Activated naive CD4-positive, alpha-beta T cell treated with anti-CD3 and anti-CD28 coated beads, Interleukin-2, amount 50 U/mL, for 24 hours (primary cell): ENCODE data around the gene LYPD1.

Source experiments
- H3K27ac Mint-ChIP-seq: one replicate; pipeline ENCODE4 v1.8.0; 2021; ENCODE audit warnings: mild to moderate bottlenecking, mixed read lengths
- H3K27me3 Mint-ChIP-seq: one replicate; pipeline ENCODE4 v1.8.0; 2021; ENCODE audit warnings: mixed read lengths
- H3K36me3 Mint-ChIP-seq: one replicate; pipeline ENCODE4 v1.8.0; 2021; ENCODE audit warnings: mixed read lengths
- H3K4me1 Mint-ChIP-seq: one replicate; pipeline ENCODE4 v1.8.0; 2021; ENCODE audit warnings: mixed read lengths
- H3K4me3 Mint-ChIP-seq: one replicate; pipeline ENCODE4 v1.8.0; 2021; ENCODE audit warnings: mild to moderate bottlenecking, mixed read lengths
- H3K9me3 Mint-ChIP-seq: one replicate; pipeline ENCODE4 v1.8.0; 2021; ENCODE audit warnings: mixed read lengths

LYPD1 gene

DNA sequence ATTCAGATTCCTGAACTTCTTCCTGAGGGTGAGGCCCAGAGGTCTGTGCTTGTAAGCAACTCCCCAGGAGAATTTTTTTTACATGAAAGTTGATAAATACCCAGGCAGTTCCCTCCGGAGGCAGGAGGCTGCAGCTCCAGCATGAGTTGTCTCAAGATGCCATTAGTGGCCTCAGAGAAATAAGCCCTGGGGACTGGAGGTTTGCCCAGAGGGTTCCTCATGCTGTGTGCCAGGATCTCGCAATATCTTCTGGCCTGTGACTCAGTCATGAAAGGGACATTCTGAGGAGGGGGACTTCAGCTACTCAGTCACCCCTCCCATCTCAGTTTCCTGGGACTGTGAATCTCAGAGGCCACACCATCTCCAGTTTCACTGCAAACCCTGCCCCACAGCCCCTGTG is 49.9 kb downstream of the LYPD1 start:
- Mint-ChIP-seq H3K4me1 (no peaks in the 10 kb centered on the region), H3K27me3 (peaks cover 1% of the 10 kb centered on the region), H3K9me3 (no peaks in the 10 kb centered on the region), H3K27ac (no peak overlapping the region), H3K36me3 (no peaks in the 10 kb centered on the region), H3K4me3 (no peak overlapping the region)

DNA sequence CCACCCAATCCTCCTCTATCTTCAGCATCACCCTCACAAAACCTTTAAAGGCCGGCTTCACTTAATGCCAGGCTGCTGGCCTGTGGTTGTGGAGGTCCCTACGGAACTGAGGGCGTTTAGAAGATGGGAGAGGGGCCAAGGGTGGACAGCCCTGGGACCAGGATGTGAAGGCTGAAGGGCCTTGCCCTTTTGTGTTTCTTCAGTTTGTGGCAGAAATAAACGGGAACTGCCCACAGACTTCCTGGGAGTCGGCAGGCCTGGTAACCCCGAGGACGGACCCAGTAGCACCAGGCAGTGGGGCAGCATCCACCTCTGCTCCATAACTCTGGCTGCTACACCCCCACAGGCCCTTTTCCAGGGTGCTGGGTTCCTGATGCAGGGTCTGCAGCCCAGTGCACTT is 51.3 kb downstream of the LYPD1 start:
- no peaks in the 10 kb centered on the region for H3K4me1 Mint-ChIP-seq
- no peaks in the 10 kb centered on the region for H3K9me3 Mint-ChIP-seq
- H3K27ac Mint-ChIP-seq: no peak overlapping the region
- H3K36me3 Mint-ChIP-seq: no peaks in the 10 kb centered on the region
- H3K4me3 Mint-ChIP-seq: no peak overlapping the region
- H3K27me3 Mint-ChIP-seq: peaks cover 1% of the 10 kb centered on the region

DNA sequence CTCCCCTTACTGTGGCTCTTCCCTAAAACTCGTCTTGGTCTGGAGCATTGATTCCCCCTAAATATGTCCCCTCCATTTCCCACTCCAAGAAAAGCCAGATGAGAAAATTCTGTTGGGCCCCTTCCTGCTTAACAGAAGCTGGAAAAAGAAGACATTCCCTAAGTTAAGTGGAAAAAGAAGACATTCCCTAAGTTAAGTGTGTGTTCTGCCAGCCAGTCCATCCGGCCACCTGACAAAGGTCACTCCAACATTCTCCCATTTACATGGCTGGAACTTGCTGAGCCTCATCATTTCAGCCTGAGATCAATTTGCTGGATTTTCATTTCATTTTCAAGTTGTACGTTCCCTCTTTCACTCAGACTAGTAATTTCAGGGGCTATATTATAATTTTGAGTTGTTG is 52.0 kb downstream of the LYPD1 start:
- H3K4me3 Mint-ChIP-seq: no peak overlapping the region
- no peaks in the 10 kb centered on the region for H3K36me3 Mint-ChIP-seq
- no peaks in the 10 kb centered on the region for H3K9me3 Mint-ChIP-seq
- no peaks in the 10 kb centered on the region for H3K4me1 Mint-ChIP-seq
- H3K27me3 Mint-ChIP-seq: peaks cover 1% of the 10 kb centered on the region
- H3K27ac Mint-ChIP-seq: no peak overlapping the region

GRCh38 chr2:132615329-132616085 is 54.5 kb downstream of the LYPD1 start:
- no peaks in the 10 kb centered on the region for H3K4me1 Mint-ChIP-seq
- no peaks in the 10 kb centered on the region for H3K9me3 Mint-ChIP-seq
- no peaks in the 10 kb centered on the region for H3K36me3 Mint-ChIP-seq
- H3K27ac Mint-ChIP-seq: no peak overlapping the region
- H3K27me3 Mint-ChIP-seq: peaks cover 1% of the 10 kb centered on the region
- no peak overlapping the region for H3K4me3 Mint-ChIP-seq

- Mint-ChIP-seq H3K4me3 (no peak overlapping the region), H3K27ac (no peak overlapping the region), H3K4me1 (no peaks in the 10 kb centered on the region), H3K36me3 (no peaks in the 10 kb centered on the region), H3K27me3 (no peaks in the 10 kb centered on the region), H3K9me3 (no peaks in the 10 kb centered on the region)
Observed at GRCh38 chr2:132611719-132612118, 58.3 kb downstream of the LYPD1 start.

GRCh38 chr2:132609101-132609890 is 60.7 kb downstream of the LYPD1 start:
- Mint-ChIP-seq H3K4me3 (no peak overlapping the region), H3K27ac (no peak overlapping the region), H3K27me3 (no peaks in the 10 kb centered on the region), H3K4me1 (no peaks in the 10 kb centered on the region), H3K36me3 (no peaks in the 10 kb centered on the region), H3K9me3 (no peaks in the 10 kb centered on the region)

GRCh38 chr2:132608311-132608710 is 61.7 kb downstream of the LYPD1 start:
- Mint-ChIP-seq H3K36me3 (no peaks in the 10 kb centered on the region), H3K27ac (no peak overlapping the region), H3K4me3 (no peak overlapping the region), H3K9me3 (no peaks in the 10 kb centered on the region), H3K27me3 (no peaks in the 10 kb centered on the region), H3K4me1 (no peaks in the 10 kb centered on the region)

DNA sequence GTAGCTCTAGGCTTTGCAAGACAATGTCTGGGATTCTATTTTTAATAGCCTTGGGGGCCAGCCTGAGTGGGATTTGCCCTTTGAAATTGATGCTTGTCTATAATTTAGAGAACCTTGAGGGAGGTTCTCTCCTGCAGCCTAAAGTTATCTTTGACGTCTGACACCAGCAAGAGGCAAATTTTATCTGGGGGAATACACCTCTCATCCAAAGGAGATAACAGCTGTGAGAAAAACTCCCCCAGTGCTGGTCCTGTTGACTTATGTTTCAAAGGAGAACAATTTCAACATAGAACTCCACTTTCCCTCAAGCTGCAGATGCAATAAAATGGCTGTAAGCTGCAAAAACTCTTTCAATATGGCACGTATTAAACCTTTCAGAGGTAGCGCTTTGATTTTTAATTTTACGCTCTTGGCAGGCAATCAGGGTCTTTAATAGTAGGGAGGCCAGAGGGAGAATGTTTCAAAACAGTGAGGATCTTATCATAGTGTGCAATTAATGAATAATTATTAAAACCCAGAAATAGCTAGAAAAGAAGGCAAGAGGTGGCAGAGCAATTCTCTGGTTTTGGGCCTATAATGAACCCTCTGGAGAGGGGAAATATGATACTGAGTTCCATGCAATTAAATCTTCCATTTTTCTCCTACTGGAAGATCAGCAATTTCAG is 62.4 kb downstream of the LYPD1 start:
- no peaks in the 10 kb centered on the region for H3K36me3 Mint-ChIP-seq
- H3K9me3 Mint-ChIP-seq: no peaks in the 10 kb centered on the region
- no peak overlapping the region for H3K27ac Mint-ChIP-seq
- H3K27me3 Mint-ChIP-seq: no peaks in the 10 kb centered on the region
- H3K4me1 Mint-ChIP-seq: no peaks in the 10 kb centered on the region
- no peak overlapping the region for H3K4me3 Mint-ChIP-seq

DNA sequence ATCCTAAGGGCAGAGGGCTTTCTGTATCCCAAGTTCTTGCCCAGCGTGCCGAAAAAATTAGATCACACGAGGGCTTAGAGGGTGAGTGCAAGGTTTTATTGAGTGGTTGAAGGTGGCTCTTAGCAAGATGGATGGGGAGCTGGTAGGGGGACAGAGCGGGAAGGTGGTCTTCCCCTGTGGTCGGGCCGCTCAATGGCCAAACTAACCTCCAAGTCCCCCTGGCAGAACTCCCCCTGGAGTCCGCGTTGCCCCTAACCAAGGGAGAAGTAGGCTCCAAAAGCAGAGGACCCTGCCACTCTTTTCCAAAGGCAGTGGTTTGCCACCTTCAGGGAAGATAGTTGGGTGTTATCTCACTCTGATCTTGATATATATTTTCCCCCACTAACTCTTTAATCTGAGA is 63.4 kb downstream of the LYPD1 start:
- Mint-ChIP-seq H3K4me3 (no peak overlapping the region), H3K27ac (no peak overlapping the region), H3K27me3 (no peaks in the 10 kb centered on the region), H3K9me3 (no peaks in the 10 kb centered on the region), H3K4me1 (no peaks in the 10 kb centered on the region), H3K36me3 (no peaks in the 10 kb centered on the region)

GRCh38 chr2:132605236-132606180 is 64.5 kb downstream of the LYPD1 start:
- H3K4me3 Mint-ChIP-seq: no peak overlapping the region
- H3K36me3 Mint-ChIP-seq: no peaks in the 10 kb centered on the region
- H3K4me1 Mint-ChIP-seq: no peaks in the 10 kb centered on the region
- H3K9me3 Mint-ChIP-seq: no peaks in the 10 kb centered on the region
- no peaks in the 10 kb centered on the region for H3K27me3 Mint-ChIP-seq
- no peak overlapping the region for H3K27ac Mint-ChIP-seq

DNA sequence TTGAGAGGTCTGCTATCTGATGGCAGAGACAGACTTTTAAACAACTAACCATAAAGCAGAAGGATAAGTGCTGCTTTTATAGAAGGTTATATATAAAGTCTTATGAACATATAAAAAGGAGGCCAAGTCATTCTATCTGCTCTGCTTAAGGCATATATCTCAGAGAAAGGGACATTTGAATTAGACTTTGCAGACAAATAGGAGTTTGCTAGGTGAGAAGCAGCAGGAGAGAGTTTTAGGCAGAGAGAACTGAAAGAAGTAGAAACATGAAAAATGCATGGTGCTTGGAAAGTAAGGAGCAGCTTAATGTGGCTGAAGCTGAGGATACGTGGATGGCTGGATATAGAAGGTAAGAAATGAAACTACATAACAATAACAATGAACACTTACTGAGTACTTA is 65.4 kb downstream of the LYPD1 start:
- Mint-ChIP-seq H3K27me3 (no peaks in the 10 kb centered on the region), H3K36me3 (no peaks in the 10 kb centered on the region), H3K9me3 (no peaks in the 10 kb centered on the region), H3K27ac (no peak overlapping the region), H3K4me1 (no peaks in the 10 kb centered on the region), H3K4me3 (no peak overlapping the region)

DNA sequence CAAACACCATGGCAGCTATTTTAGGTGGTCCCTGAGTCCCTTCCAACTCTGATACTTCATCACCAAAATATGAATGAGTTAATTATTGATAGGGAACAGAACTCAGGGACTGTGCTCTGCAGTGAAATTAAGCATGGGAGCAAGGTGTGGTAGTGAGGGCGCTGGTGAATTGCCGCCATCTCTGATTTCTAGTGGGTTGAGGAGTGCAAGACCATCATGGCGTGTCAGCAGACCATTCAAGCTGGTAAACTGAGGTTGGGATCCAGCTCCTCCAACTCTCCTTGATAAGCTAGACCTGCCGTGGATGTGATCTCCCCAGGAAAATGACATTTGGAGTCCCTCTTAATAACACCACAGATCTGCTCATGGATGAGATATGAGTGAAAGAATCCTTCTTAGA is 70.4 kb downstream of the LYPD1 start:
- Mint-ChIP-seq H3K9me3 (no peaks in the 10 kb centered on the region), H3K4me3 (no peak overlapping the region), H3K27me3 (no peaks in the 10 kb centered on the region), H3K4me1 (no peaks in the 10 kb centered on the region), H3K27ac (no peak overlapping the region), H3K36me3 (no peaks in the 10 kb centered on the region)

GRCh38 chr2:132598536-132598935 is 71.5 kb downstream of the LYPD1 start:
- no peaks in the 10 kb centered on the region for H3K27me3 Mint-ChIP-seq
- no peaks in the 10 kb centered on the region for H3K4me1 Mint-ChIP-seq

DNA sequence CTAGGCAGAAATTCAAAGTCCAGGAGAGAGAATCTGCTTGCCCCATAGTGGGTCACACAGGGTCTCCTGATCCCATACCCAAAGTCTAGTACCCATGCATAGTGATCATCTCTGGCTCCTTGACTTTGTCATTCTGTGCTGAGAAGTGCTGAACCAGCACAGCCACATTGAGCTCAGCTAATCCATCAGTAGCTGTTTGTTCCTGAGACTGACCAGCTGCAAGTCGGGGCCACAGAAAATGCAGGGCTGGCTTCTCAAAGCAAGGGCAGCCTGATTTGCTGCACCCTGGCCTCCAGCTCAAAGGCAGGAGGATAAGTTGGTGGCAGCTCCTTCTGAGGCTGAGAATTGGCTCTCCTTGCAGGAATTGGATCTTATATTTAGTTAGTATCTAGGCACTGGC is 72.2 kb downstream of the LYPD1 start:
- Mint-ChIP-seq H3K27ac (no peak overlapping the region), H3K4me1 (no peaks in the 10 kb centered on the region), H3K27me3 (no peaks in the 10 kb centered on the region), H3K4me3 (no peak overlapping the region), H3K36me3 (no peaks in the 10 kb centered on the region), H3K9me3 (no peaks in the 10 kb centered on the region)

More at GRCh38 chr2:132598536-132598935, 71.5 kb downstream of the LYPD1 start:
- no peak overlapping the region for H3K27ac Mint-ChIP-seq
- H3K4me3 Mint-ChIP-seq: no peak overlapping the region
- no peaks in the 10 kb centered on the region for H3K9me3 Mint-ChIP-seq
- H3K36me3 Mint-ChIP-seq: no peaks in the 10 kb centered on the region

- Mint-ChIP-seq H3K27me3 (no peaks in the 10 kb centered on the region), H3K4me1 (no peaks in the 10 kb centered on the region), H3K9me3 (no peaks in the 10 kb centered on the region), H3K27ac (no peak overlapping the region), H3K36me3 (no peaks in the 10 kb centered on the region), H3K4me3 (no peak overlapping the region)
Observed at GRCh38 chr2:132597166-132597565, 72.8 kb downstream of the LYPD1 start.
